B cell (primary cell): ENCODE data around the gene LRIG3. TPM values are rescaled to one million over a fixed set of nuclear protein-coding genes. Genes with fewer than 3 reads are reported as not detected.

Experiments used
- ATAC-seq: fragments of 200-7000 bp; cut with Tn5 transposase; one replicate; pipeline ENCODE4 v1.10.0; 2021; ENCODE audit warnings: low read depth, mild to moderate bottlenecking, moderate number of reproducible peaks, moderate library complexity
- CTCF ChIA-PET: fragments of 350-600 bp; sonication (Branson Sonifier 250); formaldehyde crosslinking; loops from one replicate; lab custom pipeline; 2021; ENCODE audit warnings: antibody characterized with exemption, inconsistent platforms; lab: Charles Lee
- POLR2A ChIA-PET: fragments of 350-600 bp; sonication (Branson Sonifier 250); formaldehyde crosslinking; loops from one replicate; lab custom pipeline; 2021; ENCODE audit warnings: antibody characterized with exemption; lab: Charles Lee
- DNase-seq: peaks from one replicate; pipeline ENCODE4 v3.0.0; 2013
- H2AFZ ChIP-seq: 2 replicates; pipeline ENCODE4 v1.6.1; 2012; ENCODE audit warnings: mild to moderate bottlenecking, low read depth, low read length; ENCODE audit not compliant: insufficient read depth, poor library complexity, severe bottlenecking
- H3K27ac ChIP-seq, 2 donors: 1 replicate in 1 of 2; 2 replicates in 1 of 2; pipeline ENCODE4 v1.5.1; 2012 to 2013; ENCODE audit warnings: low read length in 2 of 2, mild to moderate bottlenecking in 2 of 2, moderate library complexity in 1 of 2
- H3K27me3 ChIP-seq, 4 experiments: fragments of 200-600 bp in 1 of 4; sonication (generic) in 1 of 4; replicated peaks in 1 of 4; 1 replicate in 2 of 4; 2 replicates in 2 of 4; pipeline versions ENCODE4 v1.6.1 to v1.7.0; 2013 to 2016; ENCODE audit warnings: low read length in 3 of 4, mild to moderate bottlenecking in 2 of 4, mixed read lengths in 1 of 4, moderate library complexity in 1 of 4; ENCODE audit not compliant: insufficient read depth in 4 of 4, control insufficient read depth in 3 of 4; ENCODE audit errors: control extremely low read depth in 1 of 4
- H3K36me3 ChIP-seq, 2 experiments: replicated peaks in 1 of 2; 1 replicate in 1 of 2; 2 replicates in 1 of 2; pipeline versions ENCODE4 v1.6.1 to v1.7.1; 2013; ENCODE audit warnings: low read length in 1 of 2; ENCODE audit not compliant: insufficient read depth in 2 of 2, control insufficient read depth in 1 of 2; ENCODE audit errors: control extremely low read depth in 1 of 2, extremely low read depth in 1 of 2
- H3K4me1 ChIP-seq, 2 donors: fragments of 200-600 bp in 1 of 2; sonication (generic) in 1 of 2; 1 replicate in 1 of 2; 2 replicates in 1 of 2; pipeline versions ENCODE4 v1.5.1 to v1.6.1; 2013 to 2017; ENCODE audit warnings: low read length in 2 of 2; ENCODE audit not compliant: control insufficient read depth in 2 of 2, insufficient read depth in 2 of 2
- H3K4me2 ChIP-seq: replicated peaks from 2 replicates; pipeline ENCODE3; 2012; ENCODE audit warnings: mild to moderate bottlenecking, low read depth, low read length; ENCODE audit not compliant: poor library complexity, severe bottlenecking
- H3K4me3 ChIP-seq, 5 experiments: fragments of 200-600 bp in 1 of 5; sonication (generic) in 1 of 5; 1 replicate in 3 of 5; 2 replicates in 2 of 5; pipeline versions ENCODE4 v1.5.1 to v1.7.0; 2011 to 2016; ENCODE audit warnings: low read length in 4 of 5, mild to moderate bottlenecking in 4 of 5, low read depth in 2 of 5, control low read depth in 1 of 5, moderate library complexity in 1 of 5; ENCODE audit not compliant: insufficient read depth in 1 of 5; ENCODE audit errors: control extremely low read depth in 1 of 5, extremely low read depth in 1 of 5
- H3K79me2 ChIP-seq: fragments of 200-600 bp; sonication (generic); one replicate; pipeline ENCODE4 v1.6.0; 2016; ENCODE audit warnings: low read length; ENCODE audit not compliant: control insufficient read depth, insufficient read depth
- H3K9ac ChIP-seq: fragments of 200-600 bp; sonication (generic); 2 replicates; pipeline ENCODE4 v1.6.1; 2017; ENCODE audit warnings: mild to moderate bottlenecking, low read length, moderate library complexity
- H3K9me3 ChIP-seq, 3 donors: one replicate each; pipeline versions ENCODE4 v1.6.1 to v1.7.1; 2013; ENCODE audit warnings: low read length in 2 of 3; ENCODE audit not compliant: control insufficient read depth in 2 of 3, insufficient read depth in 1 of 3; ENCODE audit errors: control extremely low read depth in 1 of 3
- H4K20me1 ChIP-seq: 2 replicates; pipeline ENCODE4 v1.6.0; 2012; ENCODE audit warnings: mild to moderate bottlenecking, low read length; ENCODE audit not compliant: insufficient read depth, control insufficient read depth, poor library complexity, severe bottlenecking
- H3K27ac Mint-ChIP-seq: one replicate; pipeline ENCODE4 v1.8.0; 2021; ENCODE audit warnings: mixed read lengths
- H3K27me3 Mint-ChIP-seq: one replicate; pipeline ENCODE4 v1.8.0; 2021; ENCODE audit warnings: mixed read lengths
- H3K4me1 Mint-ChIP-seq: one replicate; pipeline ENCODE4 v1.8.0; 2021; ENCODE audit warnings: mixed read lengths
- H3K4me3 Mint-ChIP-seq: one replicate; pipeline ENCODE4 v1.8.0; 2021; ENCODE audit warnings: mixed read lengths
- H3K9me3 Mint-ChIP-seq: one replicate; pipeline ENCODE4 v1.8.0; 2022; ENCODE audit warnings: mixed read lengths; ENCODE audit not compliant: insufficient read depth
- CTCF ChIP-seq: fragments of 200-600 bp; IDR thresholded peaks from one replicate; pipeline ENCODE4 v1.8.0; 2022; ENCODE audit warnings: antibody characterized with exemption, mild to moderate bottlenecking
- EZH2 ChIP-seq: IDR thresholded peaks from 2 replicates; pipeline ENCODE4 v1.6.1; 2012; ENCODE audit warnings: borderline replicate concordance, low read depth, mild to moderate bottlenecking, moderate library complexity, low read length; ENCODE audit not compliant: insufficient read depth, poor library complexity, severe bottlenecking
- WGBS: methylation state at CpG from one replicate; pipeline ENCODE4 v1.1.5; 2013; ENCODE audit warnings: missing lambda C conversion rate; ENCODE audit not compliant: insufficient coverage; 5-methylcytosine and 5-hydroxymethylcytosine counted together
- intact Hi-C: fragments of 100-400 bp; cut with micrococcal nuclease; formaldehyde crosslinking; loops from one replicate; pipeline ENCODE4 v1.10.0; 2022
- polyA plus RNA-seq: library from polyadenylated mRNA; depleted of rRNA; stranded (reverse); fragments of >200 nt; gene quantifications from 2 replicates; pipeline ENCODE4 v1.2.3, GENCODE V29; 2012
- total RNA-seq, 2 donors: library from RNA; stranded (reverse); fragments of 120-200 nt in 1 of 2; gene quantifications; 1 replicate in 1 of 2; 2 replicates in 1 of 2; pipeline versions ENCODE4 v1.2.3 to v1.2.4, GENCODE V29; 2013 to 2022

Gene LRIG3
- total and polyA plus RNA-seq, 2 donors (not counting 1 experiment from before 2014, with no cell fraction given), result 0.13 TPM; not detected in 1

DNA sequence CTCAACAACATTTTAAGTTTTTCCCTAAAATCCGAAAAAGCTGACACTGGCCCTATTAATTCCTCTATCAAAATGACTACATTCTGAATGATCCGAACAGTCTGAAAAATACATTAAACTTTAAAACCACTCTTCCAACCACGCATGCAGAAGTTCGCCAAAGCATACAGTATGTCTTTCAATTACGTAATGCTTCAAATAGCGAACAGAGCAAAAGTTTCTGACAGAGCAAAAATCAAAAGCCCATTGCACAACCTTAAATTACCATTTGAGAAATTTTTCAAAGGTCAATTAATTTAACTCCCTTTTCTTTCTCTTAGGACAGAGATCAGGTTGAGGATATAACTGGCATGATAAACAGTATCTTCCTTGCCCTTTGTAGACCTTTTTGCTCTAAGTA lies 33.2 kb downstream of the LRIG3 start:
- H3K9me3 ChIP-seq, result no peaks in the 10 kb centered on the region
- H2AFZ ChIP-seq, result no peak overlapping the region
- H3K4me2 ChIP-seq, result no peak overlapping the region
- no peak overlapping the region for H3K27ac ChIP-seq
- H3K4me3 Mint-ChIP-seq, result no peak overlapping the region
- no peak for ATAC-seq
- ChIA-PET CTCF (no interaction called here), POLR2A (no interaction called here)
- no peaks in the 10 kb centered on the region for H3K27me3 ChIP-seq
- peaks cover 1% of the 10 kb centered on the region for H3K9me3 Mint-ChIP-seq
- WGBS, result 90% methylated on average over 6 of the region's 6 CpGs
- no peaks in the 10 kb centered on the region for H3K79me2 ChIP-seq
- no peaks in the 10 kb centered on the region for H4K20me1 ChIP-seq
- no peak overlapping the region for H3K9ac ChIP-seq
- H3K27ac Mint-ChIP-seq, result no peak overlapping the region
- no peaks in the 10 kb centered on the region for H3K27me3 Mint-ChIP-seq
- intact Hi-C loops, result no loop called here
- no peaks in the 10 kb centered on the region for H3K4me1 Mint-ChIP-seq
- H3K4me3 ChIP-seq, result no peak overlapping the region
- no peaks in the 10 kb centered on the region for H3K4me1 ChIP-seq
- no peaks in the 10 kb centered on the region for H3K36me3 ChIP-seq
- TF ChIP-seq CTCF (no peak), EZH2 (no peak)
- no peak for DNase-seq

GRCh38 chr12:58886474-58886873 lies 33.8 kb downstream of the LRIG3 start:
- DNase-seq (no peak), ATAC-seq (no peak)
- TF ChIP-seq CTCF (no peak), EZH2 (no peak)
- no peak overlapping the region for H3K4me3 ChIP-seq
- no peak overlapping the region for H2AFZ ChIP-seq
- no peaks in the 10 kb centered on the region for H3K4me1 ChIP-seq
- no peak overlapping the region for H3K27ac ChIP-seq
- Mint-ChIP-seq H3K27ac (no peak overlapping the region), H3K9me3 (peaks cover 1% of the 10 kb centered on the region), H3K4me3 (no peak overlapping the region), H3K27me3 (no peaks in the 10 kb centered on the region), H3K4me1 (no peaks in the 10 kb centered on the region)
- intact Hi-C loops, result no loop called here
- ChIA-PET CTCF (no interaction called here), POLR2A (no interaction called here)
- no peak overlapping the region for H3K4me2 ChIP-seq
- WGBS, result 83% methylated on average over 1 of the region's 3 CpGs
- no peaks in the 10 kb centered on the region for H3K27me3 ChIP-seq
- H4K20me1 ChIP-seq, result no peaks in the 10 kb centered on the region
- no peaks in the 10 kb centered on the region for H3K36me3 ChIP-seq
- no peaks in the 10 kb centered on the region for H3K9me3 ChIP-seq
- no peak overlapping the region for H3K9ac ChIP-seq
- H3K79me2 ChIP-seq, result no peaks in the 10 kb centered on the region
